NCI-H1105 (cell line): Measurements from ENCODE around the gene FBXW5.

Source experiments
- DNase-seq: peaks from one replicate; lab custom pipeline; 2025; lab: John Stamatoyannopoulos, UW

FBXW5 gene

GRCh38 chr9:136949239-136949816, 4.8 kb upstream of the FBXW5 start:
- peak; percentile 10 for DNase-seq

DNA sequence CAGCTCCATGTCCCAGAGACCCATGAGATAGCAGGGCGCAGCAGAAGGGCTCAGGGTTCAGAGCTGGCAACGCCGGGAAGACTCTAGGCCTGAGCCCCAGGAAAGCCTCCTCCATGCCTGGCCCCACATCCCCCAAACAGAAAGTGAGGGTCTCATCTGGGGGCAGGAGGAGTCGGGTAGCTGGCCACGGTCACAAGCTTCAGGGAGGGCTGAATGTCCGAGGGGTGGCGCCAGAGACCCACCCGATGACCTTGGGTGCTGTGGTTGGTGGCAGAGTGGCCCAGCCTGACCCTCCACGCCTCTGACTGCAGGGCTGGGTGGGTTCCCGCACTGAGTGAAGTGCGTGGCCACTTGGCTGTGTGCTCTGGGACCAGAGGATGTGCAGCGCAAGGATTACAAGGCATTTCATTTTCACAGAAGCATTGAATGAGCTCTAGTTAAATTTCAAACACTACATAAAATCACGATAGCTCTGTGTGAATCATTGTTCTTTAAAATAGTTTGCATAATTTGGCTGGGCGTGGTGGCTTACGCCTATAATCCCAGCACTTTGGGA, 3.5 kb upstream of the FBXW5 start:
- no peak for DNase-seq

DNA sequence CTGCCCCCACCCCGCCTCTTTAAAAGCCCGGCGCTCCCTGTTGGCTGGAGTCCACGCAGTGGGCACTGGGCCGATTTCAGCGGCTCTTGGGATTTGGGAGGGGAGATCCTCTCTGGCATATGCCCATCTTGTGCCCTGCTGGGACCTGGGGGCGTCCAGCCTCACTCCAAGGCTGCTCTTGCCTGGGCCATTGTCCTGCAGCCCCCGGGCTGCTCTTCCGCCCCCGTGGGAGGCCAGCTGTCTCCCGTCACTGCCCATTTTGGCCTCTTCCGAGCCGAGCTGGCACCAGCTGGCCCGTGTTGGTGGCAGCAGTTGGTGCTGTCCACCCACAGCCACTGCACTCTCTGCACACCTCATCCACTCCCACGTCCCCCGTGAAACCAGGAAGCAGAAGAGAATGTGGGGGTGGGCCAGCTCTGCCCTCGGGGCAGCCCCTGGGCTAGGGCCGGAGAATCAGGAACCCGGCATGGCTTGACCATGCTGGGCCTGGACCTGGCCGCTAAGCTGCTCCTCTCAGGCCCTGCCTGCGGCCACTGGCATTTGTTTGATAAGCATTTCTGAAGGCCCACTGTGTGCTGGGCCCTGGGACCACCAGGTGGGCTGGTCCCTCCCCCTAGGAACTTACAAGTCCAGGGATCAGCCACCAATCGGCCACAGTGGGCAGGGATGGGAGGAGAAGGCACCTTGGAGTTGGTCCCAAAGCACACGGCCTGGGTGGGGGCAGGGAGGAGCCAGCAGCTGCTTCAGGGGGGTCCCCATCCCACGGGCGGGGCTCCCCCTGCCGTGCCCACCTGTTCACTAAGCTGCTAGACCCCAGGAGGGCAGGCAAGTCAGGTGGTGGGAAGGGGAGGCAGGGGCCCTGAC, 2.7 kb upstream of the FBXW5 start:
- DNase-seq = no peak

GRCh38 chr9:136946228-136947027, 1.9 kb upstream of the FBXW5 start:
- no peak for DNase-seq

DNA sequence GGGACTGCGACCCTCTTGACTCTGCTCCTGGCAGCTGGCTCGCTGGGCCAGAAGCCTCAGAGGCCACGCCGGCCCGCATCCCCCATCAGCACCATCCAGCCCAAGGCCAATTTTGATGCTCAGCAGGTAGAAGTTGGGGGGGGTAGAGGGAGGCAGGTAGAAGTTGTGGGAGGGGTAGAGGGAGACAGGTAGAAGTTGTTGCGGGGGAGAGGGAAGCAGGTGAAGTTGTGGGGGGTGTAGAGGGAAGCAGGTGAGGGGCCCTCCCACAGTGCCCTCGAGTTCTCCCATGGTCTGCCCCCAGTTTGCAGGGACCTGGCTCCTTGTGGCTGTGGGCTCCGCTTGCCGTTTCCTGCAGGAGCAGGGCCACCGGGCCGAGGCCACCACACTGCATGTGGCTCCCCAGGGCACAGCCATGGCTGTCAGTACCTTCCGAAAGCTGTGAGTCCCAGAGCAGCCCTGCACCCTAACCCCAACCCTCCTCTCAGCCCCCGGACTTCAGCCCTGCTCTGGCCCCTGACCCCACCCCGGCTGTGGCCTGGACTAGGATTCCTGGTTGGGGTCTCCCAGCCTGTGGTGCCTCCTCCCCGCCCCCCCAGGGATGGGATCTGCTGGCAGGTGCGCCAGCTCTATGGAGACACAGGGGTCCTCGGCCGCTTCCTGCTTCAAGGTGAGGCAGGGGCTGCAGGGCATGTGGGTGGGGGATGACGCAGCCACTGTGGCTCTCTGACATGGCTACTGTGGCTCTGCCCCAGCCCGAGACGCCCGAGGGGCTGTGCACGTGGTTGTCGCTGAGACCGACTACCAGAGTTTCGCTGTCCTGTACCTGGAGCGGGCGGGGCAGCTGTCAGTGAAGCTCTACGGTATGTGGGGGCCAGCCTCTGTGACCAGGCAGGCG, 1.0 kb upstream of the FBXW5 start:
- no peak for DNase-seq

- no peak for DNase-seq
Observed at GRCh38 chr9:136944212-136944518, 373 bp downstream of the FBXW5 start.

- DNase-seq = no peak
Observed at GRCh38 chr9:136943291-136944211, 987 bp downstream of the FBXW5 start.

DNA sequence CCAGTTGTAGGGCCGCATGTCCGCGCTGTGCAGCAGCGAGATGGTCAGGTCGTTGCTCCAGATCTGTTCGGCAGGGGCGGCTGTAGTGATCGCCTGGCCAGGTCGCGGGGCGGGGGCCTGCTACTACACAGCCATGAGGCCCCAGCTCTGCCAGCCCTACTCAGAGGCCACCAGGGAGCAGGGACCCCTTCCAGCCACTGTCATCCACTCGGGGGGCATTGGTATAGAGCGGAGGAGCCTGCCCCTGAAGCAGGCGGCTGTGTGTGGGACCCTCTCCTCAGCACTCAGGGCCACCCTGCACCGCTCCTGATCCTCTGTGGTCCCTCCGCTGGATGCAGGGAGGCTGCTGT, 1.7 kb downstream of the FBXW5 start:
- DNase-seq = no peak

- DNase-seq = no peak
Observed at GRCh38 chr9:136942112-136942880, 2.2 kb downstream of the FBXW5 start.

GRCh38 chr9:136941231-136942111, 3.1 kb downstream of the FBXW5 start:
- no peak for DNase-seq

DNA sequence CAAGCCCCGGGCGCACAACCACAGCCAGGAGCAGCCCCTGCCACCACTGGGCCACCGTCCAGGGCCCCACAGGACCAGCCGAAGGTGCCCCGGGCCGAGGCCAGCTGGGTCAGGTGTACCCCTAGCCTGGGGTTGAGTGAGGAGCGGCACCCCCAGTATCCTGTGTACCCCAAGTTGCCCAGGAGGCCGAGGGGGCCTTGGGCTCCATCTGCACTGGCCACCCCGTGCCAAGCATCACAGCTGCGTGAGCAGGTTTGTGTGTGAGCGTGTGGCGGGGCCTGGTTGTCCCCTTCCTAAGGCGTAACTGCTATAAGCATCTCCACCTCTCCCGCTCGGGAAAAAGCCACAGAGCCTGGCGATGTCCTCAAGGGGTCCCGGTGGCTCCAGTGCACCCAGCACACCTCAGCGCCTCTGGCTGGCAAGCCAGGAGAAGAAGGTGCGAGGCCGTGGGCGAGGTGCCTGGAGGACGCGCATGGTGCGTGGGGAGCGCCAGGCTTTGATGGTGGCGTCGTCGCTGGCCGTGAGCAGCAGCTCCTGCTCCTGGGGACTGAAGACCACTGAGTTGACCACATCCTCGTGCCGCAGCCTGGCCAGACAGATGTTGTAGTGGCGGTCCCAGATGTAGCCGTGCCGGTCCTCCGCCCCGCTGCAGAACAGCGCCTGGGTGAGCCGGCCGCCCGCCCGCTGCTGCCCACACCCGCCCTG, 3.9 kb downstream of the FBXW5 start:
- no peak for DNase-seq

DNA sequence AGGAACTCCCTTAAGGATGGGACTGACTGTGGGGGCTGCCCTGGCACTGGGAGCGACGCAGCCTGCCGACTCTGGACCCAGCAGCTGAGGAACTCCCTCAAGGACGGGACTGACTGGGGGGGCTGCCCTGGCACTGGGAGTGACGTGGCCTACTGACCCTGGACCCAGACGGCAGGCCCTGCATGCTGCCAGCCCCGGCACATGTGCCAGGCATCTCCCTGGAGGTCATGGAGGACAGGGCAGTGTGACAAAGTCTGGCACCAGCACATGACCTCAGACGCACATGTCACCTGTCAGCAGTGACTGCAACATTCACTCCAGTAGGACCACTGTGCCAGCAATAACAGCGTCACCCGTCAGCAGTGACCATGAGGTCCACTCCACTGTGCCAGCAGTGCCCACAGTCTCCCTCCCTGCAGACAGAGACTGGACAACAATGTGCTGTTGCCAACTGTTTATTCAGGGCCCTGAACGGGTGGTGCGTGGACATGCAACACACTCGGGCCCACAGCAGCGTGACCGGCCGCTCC, 4.5 kb downstream of the FBXW5 start:
- no peak for DNase-seq

DNA sequence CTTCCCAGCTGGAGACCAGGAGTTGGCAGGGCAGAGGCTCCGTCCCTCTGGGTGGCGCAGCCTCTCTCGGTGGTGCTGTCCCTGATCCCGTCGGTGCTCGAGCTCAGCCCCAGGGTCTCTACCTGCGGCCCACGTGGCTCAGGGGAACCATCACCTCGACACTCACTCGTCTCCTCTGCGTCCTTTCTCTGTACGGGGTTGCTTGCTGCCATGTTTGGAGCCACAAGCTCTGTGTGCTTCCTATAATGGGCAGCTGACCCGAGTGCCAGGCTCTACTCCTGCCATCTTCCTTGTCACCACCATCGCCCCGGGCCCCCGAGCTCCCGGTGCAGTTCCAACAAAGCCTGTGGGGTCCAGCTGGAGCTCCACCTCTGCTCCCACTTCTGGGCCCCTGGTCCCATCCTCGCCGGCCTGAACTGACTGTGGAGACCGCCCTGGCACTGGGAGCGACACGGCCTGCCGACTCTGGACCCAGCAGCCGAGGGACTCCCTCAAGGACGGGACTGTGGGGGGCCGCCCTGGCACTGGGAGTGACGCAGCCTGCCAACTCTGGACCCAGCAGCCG, 5.0 kb downstream of the FBXW5 start:
- no peak for DNase-seq

GRCh38 chr9:136937186-136938001, 7.1 kb downstream of the FBXW5 start:
- DNase-seq = no peak

- no peak for DNase-seq
Observed at GRCh38 chr9:136936645-136937170, 7.8 kb downstream of the FBXW5 start.

DNA sequence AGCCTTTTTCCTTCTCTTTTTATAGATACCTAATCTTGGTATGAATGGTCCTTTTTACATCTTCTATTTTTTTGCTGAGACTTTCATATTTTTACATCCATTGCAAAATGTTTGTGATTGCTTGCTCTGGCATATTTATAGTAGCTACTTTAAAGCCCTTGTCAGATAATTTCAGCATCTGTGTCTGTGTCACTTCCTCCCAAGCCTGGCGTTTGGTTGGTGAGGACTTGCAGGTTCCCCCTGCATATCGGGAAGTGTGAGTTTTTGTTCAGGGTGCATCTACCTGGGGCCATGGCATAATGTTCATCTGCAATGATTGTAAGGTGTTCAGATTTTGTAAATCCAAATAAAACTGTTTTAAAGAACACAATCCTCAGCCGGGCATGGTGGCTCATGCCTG, 8.9 kb downstream of the FBXW5 start:
- no peak for DNase-seq

DNA sequence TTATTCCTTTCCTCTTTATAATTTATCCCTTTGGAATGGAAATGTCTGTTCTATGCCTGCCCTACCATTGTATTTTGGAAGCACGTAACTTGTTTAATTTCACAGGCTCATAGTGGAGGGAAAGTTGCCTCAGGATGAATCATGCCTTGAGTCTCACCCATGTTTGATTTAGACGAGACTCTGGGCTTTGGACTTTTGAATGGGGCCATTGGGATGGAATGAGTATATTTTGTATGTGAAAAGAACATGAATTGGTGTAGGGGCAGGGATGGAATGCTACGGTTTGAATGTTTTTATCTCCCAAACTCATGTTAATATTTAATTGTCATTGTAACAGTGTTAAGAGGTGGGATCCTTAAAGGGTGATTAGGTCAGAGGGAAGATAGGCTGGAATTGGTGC, 10.3 kb downstream of the FBXW5 start:
- DNase-seq = no peak
